ENCODE results near the gene NACA2. TPM values are rescaled to one million over a fixed set of nuclear protein-coding genes. Genes with fewer than 3 reads are reported as not detected.

NACA2 gene
- total and polyA plus RNA-seq, 4 donors = 0.08 to 0.32 TPM; not detected in 2

GRCh38 chr17:61586031-61586566, 4.9 kb downstream of the NACA2 start:
- Histone ChIP-seq H3K9me3 (ENCODE audit: control insufficient read depth in 4 of 4, low read length in 3 of 4) (no peaks in the 10 kb centered on the region), H3K27ac (ENCODE audit: low read depth in 1 of 2, low read length in 2 of 2) (no peak overlapping the region), H3K27me3 (ENCODE audit: control insufficient read depth in 4 of 4, insufficient read depth in 4 of 4, low read length in 3 of 4) (no peaks in the 10 kb centered on the region), H3K4me1 (ENCODE audit: control insufficient read depth in 4 of 4, insufficient read depth in 4 of 4, low read length in 3 of 4) (peaks cover 0 to 4% (median under 1%) of the 10 kb centered on the region in 4 donors), H3K4me3 (ENCODE audit: low read depth in 1 of 3, low read length in 3 of 3) (no peak overlapping the region), H3K36me3 (ENCODE audit: control insufficient read depth in 4 of 4, insufficient read depth in 3 of 4, low read depth in 1 of 4, low read length in 3 of 4) (no peaks in the 10 kb centered on the region), H3K9ac (ENCODE audit: low read depth in 1 of 2, low read length in 2 of 2) (no peak overlapping the region)
- TF ChIP-seq ZBTB33 (IDR thresholded peaks at IDR 0.05) = no peak
- no peak for TF ChIP-seq YY1 (IDR thresholded peaks at IDR 0.05)
- TF ChIP-seq MAX (IDR thresholded peaks at IDR 0.05) = no peak
- no peak for TF ChIP-seq JUND (IDR thresholded peaks at IDR 0.05)
- TF ChIP-seq REST (IDR thresholded peaks at IDR 0.05) = no peak
- no peak for TF ChIP-seq TAF1 (conservative IDR thresholded peaks at IDR 0.05)
- no peak for TF ChIP-seq RXRA (IDR thresholded peaks at IDR 0.05)
- TF ChIP-seq CTCF (IDR thresholded peaks at IDR 0.05; ENCODE audit: low read depth, low read length, missing input control) = no peak
- no peak for TF ChIP-seq HNF4G (IDR thresholded peaks at IDR 0.05)
- TF ChIP-seq GABPA (IDR thresholded peaks at IDR 0.05 in 1 of 2, conservative IDR thresholded peaks at IDR 0.05 in 1 of 2) = no peak
- 94% methylated on average over 4 of the region's 4 CpGs for WGBS
- DNase-seq (ENCODE audit: low spot score) = no peak

- Histone ChIP-seq H3K36me3 (ENCODE audit: control insufficient read depth in 4 of 4, insufficient read depth in 3 of 4, low read depth in 1 of 4, low read length in 3 of 4) (no peaks in the 10 kb centered on the region), H3K9ac (ENCODE audit: low read depth in 1 of 2, low read length in 2 of 2) (no peak overlapping the region), H3K4me1 (ENCODE audit: control insufficient read depth in 4 of 4, insufficient read depth in 4 of 4, low read length in 3 of 4) (peaks cover 0 to 4% (median under 1%) of the 10 kb centered on the region in 4 donors), H3K4me3 (ENCODE audit: low read depth in 1 of 3, low read length in 3 of 3) (no peak overlapping the region), H3K27ac (ENCODE audit: low read depth in 1 of 2, low read length in 2 of 2) (no peak overlapping the region), H3K27me3 (ENCODE audit: control insufficient read depth in 4 of 4, insufficient read depth in 4 of 4, low read length in 3 of 4) (no peaks in the 10 kb centered on the region), H3K9me3 (ENCODE audit: control insufficient read depth in 4 of 4, low read length in 3 of 4) (no peaks in the 10 kb centered on the region)
- WGBS = 90% methylated on average over 2 of the region's 2 CpGs
- DNase-seq (ENCODE audit: low spot score) = no peak
- TF ChIP-seq RAD21 (IDR thresholded peaks at IDR 0.05) (no peak), GABPA (IDR thresholded peaks at IDR 0.05 in 1 of 2, conservative IDR thresholded peaks at IDR 0.05 in 1 of 2) (no peak), NR2F2 (IDR thresholded peaks at IDR 0.05) (no peak), HNF4A (conservative IDR thresholded peaks at IDR 0.05) (no peak), EGR1 (IDR thresholded peaks at IDR 0.05; ENCODE audit: low read depth in 2 of 2) (no peak), FOXA2 (IDR thresholded peaks at IDR 0.05) (no peak), SP1 (IDR thresholded peaks at IDR 0.05) (no peak), MAX (IDR thresholded peaks at IDR 0.05) (no peak), JUND (IDR thresholded peaks at IDR 0.05) (no peak), RXRA (IDR thresholded peaks at IDR 0.05) (no peak), REST (IDR thresholded peaks at IDR 0.05) (no peak), YY1 (IDR thresholded peaks at IDR 0.05) (no peak), CTCF (IDR thresholded peaks at IDR 0.05; ENCODE audit: low read depth, low read length, missing input control) (no peak), ATF3 (IDR thresholded peaks at IDR 0.05) (no peak)
These were observed 6.2 kb downstream of the NACA2 start for GRCh38 chr17:61584866-61585265.
